ENCODE data around the gene PRPF38A. TPM values are rescaled to one million over a fixed set of nuclear protein-coding genes. Genes with fewer than 3 reads are reported as not detected.

Gene PRPF38A
- polyA plus RNA-seq, 1 of the 3 experiments (the other 2 are of a cell fraction): 24.3 TPM

DNA sequence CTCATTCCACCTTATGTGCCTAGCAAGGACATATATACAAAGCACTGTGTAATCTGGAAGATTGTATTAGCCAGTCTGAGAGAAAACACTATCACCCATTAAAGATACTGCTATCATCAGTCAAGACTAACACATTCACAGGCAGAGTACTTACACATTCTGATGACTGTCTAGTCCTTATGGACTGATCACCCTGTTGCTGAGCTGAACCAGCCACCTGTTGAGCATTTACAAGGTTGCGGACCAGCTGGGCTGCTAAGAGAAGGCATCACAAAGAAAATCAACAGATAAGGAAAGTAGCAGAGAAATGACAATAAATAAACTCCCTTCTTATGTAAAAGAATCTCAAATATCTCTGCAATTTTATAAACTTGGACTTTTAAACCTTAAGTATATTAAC lies 30.8 kb downstream of the PRPF38A start:
- Histone ChIP-seq H3K9me3 (no peaks in the 10 kb centered on the region), H3K27ac (ENCODE audit: low read depth in 2 of 2, low read length in 1 of 2) (no peak overlapping the region), H3K4me3 (ENCODE audit: low read depth in 2 of 2, low read length in 1 of 2) (no peak overlapping the region), H2AFZ (ENCODE audit: low read depth) (no peak overlapping the region), H3K4me2 (no peak overlapping the region), H3F3A (replicated peaks; ENCODE audit: insufficient read depth) (no peaks in the 10 kb centered on the region), H3K79me2 (ENCODE audit: insufficient read depth) (no peaks in the 10 kb centered on the region), H3K27me3 (ENCODE audit: insufficient read depth) (no peaks in the 10 kb centered on the region), H3K9ac (no peak overlapping the region), H3K4me1 (ENCODE audit: control insufficient read depth in 1 of 2, insufficient read depth in 2 of 2, low read depth in 1 of 2, low read length in 1 of 2) (no peaks in the 10 kb centered on the region), H4K20me1 (ENCODE audit: insufficient read depth) (no peaks in the 10 kb centered on the region), H3K36me3 (replicated peaks in 1 of 2; ENCODE audit: control insufficient read depth in 1 of 2, insufficient read depth in 2 of 2, low read length in 1 of 2) (peaks cover 43 to 57% of the 10 kb centered on the region in 2 experiments), H3K9me2 (no peaks in the 10 kb centered on the region)
- no peak for TF ChIP-seq GATA2 (CRISPR knock-in tag; IDR thresholded peaks at IDR 0.05)
- no peak for TF ChIP-seq FOSL2 (IDR thresholded peaks at IDR 0.05; ENCODE audit: borderline replicate concordance, low read depth)
- no peak for TF ChIP-seq MXI1 (IDR thresholded peaks at IDR 0.05; ENCODE audit: low read depth, low read length)
- no peak for TF ChIP-seq RXRA (IDR thresholded peaks at IDR 0.05; ENCODE audit: borderline replicate concordance, low read depth)
- TF ChIP-seq, protein P1, sequence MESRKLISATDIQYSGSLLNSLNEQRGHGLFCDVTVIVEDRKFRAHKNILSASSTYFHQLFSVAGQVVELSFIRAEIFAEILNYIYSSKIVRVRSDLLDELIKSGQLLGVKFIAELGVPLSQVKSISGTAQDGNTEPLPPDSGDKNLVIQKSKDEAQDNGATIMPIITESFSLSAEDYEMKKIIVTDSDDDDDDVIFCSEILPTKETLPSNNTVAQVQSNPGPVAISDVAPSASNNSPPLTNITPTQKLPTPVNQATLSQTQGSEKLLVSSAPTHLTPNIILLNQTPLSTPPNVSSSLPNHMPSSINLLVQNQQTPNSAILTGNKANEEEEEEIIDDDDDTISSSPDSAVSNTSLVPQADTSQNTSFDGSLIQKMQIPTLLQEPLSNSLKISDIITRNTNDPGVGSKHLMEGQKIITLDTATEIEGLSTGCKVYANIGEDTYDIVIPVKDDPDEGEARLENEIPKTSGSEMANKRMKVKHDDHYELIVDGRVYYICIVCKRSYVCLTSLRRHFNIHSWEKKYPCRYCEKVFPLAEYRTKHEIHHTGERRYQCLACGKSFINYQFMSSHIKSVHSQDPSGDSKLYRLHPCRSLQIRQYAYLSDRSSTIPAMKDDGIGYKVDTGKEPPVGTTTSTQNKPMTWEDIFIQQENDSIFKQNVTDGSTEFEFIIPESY (IDR thresholded peaks at IDR 0.05; ENCODE audit: borderline replicate concordance, low read depth): no peak
- no peak for TF ChIP-seq FOXJ3 (CRISPR knock-in tag; IDR thresholded peaks at IDR 0.05)
- TF ChIP-seq RCOR1 (IDR thresholded peaks at IDR 0.05; ENCODE audit: low read length): no peak
- no peak for TF ChIP-seq EZH2phosphoT487 (IDR thresholded peaks at IDR 0.05; ENCODE audit: borderline replicate concordance, low read depth)
- no peak for TF ChIP-seq IRF3 (IDR thresholded peaks at IDR 0.05; ENCODE audit: low read depth, low read length)
- TF ChIP-seq GABPA (IDR thresholded peaks at IDR 0.05; ENCODE audit: low read depth): no peak
- TF ChIP-seq CTCF (IDR thresholded peaks at IDR 0.05): no peak
- TF ChIP-seq SMC3 (IDR thresholded peaks at IDR 0.05; ENCODE audit: low read depth, low read length): no peak
- TF ChIP-seq NFIC (IDR thresholded peaks at IDR 0.05; ENCODE audit: borderline replicate concordance): no peak
- TF ChIP-seq REST (IDR thresholded peaks at IDR 0.05; ENCODE audit: low read depth, low read length): no peak
- no peak for TF ChIP-seq YY1 (IDR thresholded peaks at IDR 0.05; ENCODE audit: low read depth)
- POLR2A ChIA-PET: no interaction called here
- 100% methylated on average over 1 of the region's 1 CpG for WGBS (ENCODE audit: low lambda C conversion rate)
- no peak for DNase-seq
- CTCF ChIA-PET: interaction anchor here (1.2 kb wide), 1 partner anchor 251 kb away, joined by 3 read pairs; no protein-coding TSS in a partner anchor

Measured in SK-N-SH (cell line).